ENCODE results near the gene OLAH.

Gene OLAH

GRCh38 chr10:15035385-15036301, 8.1 kb upstream of the OLAH start:
- DNase-seq (ENCODE audit: low spot score) = no peak

GRCh38 chr10:15037691-15038090, 6.1 kb upstream of the OLAH start:
- no peak for DNase-seq (ENCODE audit: low spot score)
- TF ChIP-seq CTCF (IDR thresholded peaks at IDR 0.05; ENCODE audit: extremely low read depth, missing control alignments) = no peak

More at GRCh38 chr10:15035385-15036301, 8.1 kb upstream of the OLAH start:
- TF ChIP-seq CTCF (IDR thresholded peaks at IDR 0.05; ENCODE audit: extremely low read depth, missing control alignments) = no peak

DNA sequence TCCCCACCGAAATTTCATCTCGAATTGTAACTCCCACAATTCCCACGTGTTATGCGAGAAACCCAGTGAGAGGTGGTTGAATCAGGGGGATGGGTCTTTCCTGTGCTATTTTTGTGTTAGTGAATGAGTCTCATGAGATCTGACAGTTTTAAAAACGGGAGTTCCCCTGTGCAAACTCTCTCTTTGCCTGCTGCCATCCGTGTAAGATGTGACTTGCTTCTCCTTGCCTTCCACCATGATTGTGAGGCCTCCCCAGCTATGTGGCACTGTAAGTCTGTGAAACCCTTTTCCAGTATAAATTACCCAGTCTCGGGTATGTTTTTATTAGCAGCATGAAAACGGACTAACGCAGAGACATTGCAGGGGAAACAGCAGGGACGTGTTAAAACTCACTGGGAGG, 5.3 kb upstream of the OLAH start:
- TF ChIP-seq CTCF (IDR thresholded peaks at IDR 0.05; ENCODE audit: extremely low read depth, missing control alignments) = no peak
- no peak for DNase-seq (ENCODE audit: low spot score)

- TF ChIP-seq CTCF (IDR thresholded peaks at IDR 0.05; ENCODE audit: extremely low read depth, missing control alignments) = no peak
- no peak for DNase-seq (ENCODE audit: low spot score)
Measured at GRCh38 chr10:15045380-15045779, 1.6 kb downstream of the OLAH start.

DNA sequence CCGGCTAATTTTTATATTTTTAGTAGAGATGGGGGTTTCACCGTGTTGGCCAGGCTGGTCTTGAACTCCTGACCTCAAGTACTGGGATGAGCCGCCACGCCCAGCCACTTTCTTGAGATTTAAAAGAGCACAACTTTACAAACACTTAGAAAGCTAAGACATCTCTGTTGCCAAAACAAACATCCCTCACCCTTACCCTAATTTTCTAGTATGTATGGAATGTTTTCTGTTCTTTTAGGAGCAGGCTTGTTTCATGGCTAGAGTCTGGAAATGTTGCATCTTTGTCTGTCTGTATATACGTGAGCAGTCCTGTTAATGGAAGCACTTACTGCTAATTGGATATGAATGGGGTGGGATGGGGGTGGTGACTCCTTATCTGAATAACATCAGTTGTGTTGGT, 2.9 kb downstream of the OLAH start:
- no peak for DNase-seq (ENCODE audit: low spot score)
- no peak for TF ChIP-seq CTCF (IDR thresholded peaks at IDR 0.05; ENCODE audit: extremely low read depth, missing control alignments)

DNA sequence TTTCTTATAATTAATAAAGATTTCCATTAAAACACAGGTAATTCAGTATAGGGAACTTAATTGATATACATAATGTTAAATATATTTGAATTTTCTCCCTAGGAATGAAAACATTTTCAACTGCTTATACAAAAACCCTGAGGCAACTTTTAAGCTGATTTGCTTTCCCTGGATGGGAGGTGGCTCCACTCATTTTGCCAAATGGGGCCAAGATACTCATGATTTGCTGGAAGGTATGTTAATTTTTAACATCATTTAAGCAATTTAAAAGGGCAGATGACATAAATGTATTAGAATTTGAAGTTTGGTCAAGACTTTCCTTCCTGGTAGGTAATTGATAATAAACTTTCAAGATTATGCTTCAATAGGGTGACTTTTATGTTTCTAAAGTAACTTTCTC, 5.8 kb downstream of the OLAH start:
- TF ChIP-seq CTCF (IDR thresholded peaks at IDR 0.05; ENCODE audit: extremely low read depth, missing control alignments) = no peak

DNA sequence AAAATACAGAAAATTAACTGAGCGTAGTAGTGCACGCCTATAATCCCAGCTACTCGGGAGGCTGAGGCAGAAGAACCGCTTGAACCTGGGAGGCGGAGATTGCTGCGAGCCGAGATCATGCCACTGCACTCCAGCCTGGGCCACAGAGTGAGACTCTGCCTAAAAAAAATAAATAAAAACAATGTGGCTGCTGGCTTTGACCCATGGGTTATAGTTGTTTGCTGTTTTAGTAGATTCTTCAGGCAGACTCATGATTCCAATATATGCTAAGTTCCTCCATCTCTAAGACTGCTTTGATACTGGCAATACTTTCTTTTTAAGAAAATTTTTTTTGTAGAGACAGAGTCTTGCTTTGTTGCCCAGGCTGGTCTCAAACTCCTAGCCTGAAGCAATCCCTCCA, 8.4 kb downstream of the OLAH start:
- TF ChIP-seq CTCF (IDR thresholded peaks at IDR 0.05; ENCODE audit: extremely low read depth, missing control alignments) = no peak
- no peak for DNase-seq (ENCODE audit: low spot score)

More for the DNA sequence above, 5.8 kb downstream of the OLAH start:
- no peak for DNase-seq (ENCODE audit: low spot score)

All from GM20000 (cell line).